Activated CD4-positive, alpha-beta memory T cell treated with anti-CD3 and anti-CD28 coated beads, Interleukin-2, amount 10 ng/mL, durations not matched to agents 7 days and 5 days (primary cell): ENCODE data around the gene ZC3H18. TPM values are rescaled to one million over a fixed set of nuclear protein-coding genes. Genes with fewer than 3 reads are reported as not detected.

Source experiments
- CTCF ChIA-PET: fragments of 350-600 bp; sonication (Branson Sonifier 250); formaldehyde crosslinking; loops from one replicate; lab custom pipeline; 2021; ENCODE audit warnings: antibody characterized with exemption, inconsistent platforms; lab: Charles Lee
- POLR2A ChIA-PET: fragments of 350-600 bp; sonication (Branson Sonifier 250); formaldehyde crosslinking; loops from one replicate; lab custom pipeline; 2021; ENCODE audit warnings: antibody characterized with exemption; lab: Charles Lee
- DNase-seq: peaks from one replicate; pipeline ENCODE4 v3.0.0-alpha.2; 2020
- H3K27ac Mint-ChIP-seq: one replicate; pipeline ENCODE4 v1.8.0; 2021; ENCODE audit warnings: mild to moderate bottlenecking, mixed read lengths
- H3K27me3 Mint-ChIP-seq: one replicate; pipeline ENCODE4 v1.8.0; 2021; ENCODE audit warnings: mixed read lengths
- H3K36me3 Mint-ChIP-seq: one replicate; pipeline ENCODE4 v1.8.0; 2021; ENCODE audit warnings: low read depth, mixed read lengths
- H3K4me1 Mint-ChIP-seq: one replicate; pipeline ENCODE4 v1.8.0; 2021; ENCODE audit warnings: mixed read lengths
- H3K4me3 Mint-ChIP-seq: one replicate; pipeline ENCODE4 v1.8.0; 2021; ENCODE audit warnings: mild to moderate bottlenecking, mixed read lengths
- H3K9me3 Mint-ChIP-seq: one replicate; pipeline ENCODE4 v1.8.0; 2021; ENCODE audit warnings: mixed read lengths
- total RNA-seq, 2 experiments: library from RNA; stranded (reverse); gene quantifications; one replicate each; pipeline ENCODE4 v1.2.3, GENCODE V29; 2021

ZC3H18 gene
- total RNA-seq, 2 experiments from 2014 or later: 75.9 to 78.6 TPM

DNA sequence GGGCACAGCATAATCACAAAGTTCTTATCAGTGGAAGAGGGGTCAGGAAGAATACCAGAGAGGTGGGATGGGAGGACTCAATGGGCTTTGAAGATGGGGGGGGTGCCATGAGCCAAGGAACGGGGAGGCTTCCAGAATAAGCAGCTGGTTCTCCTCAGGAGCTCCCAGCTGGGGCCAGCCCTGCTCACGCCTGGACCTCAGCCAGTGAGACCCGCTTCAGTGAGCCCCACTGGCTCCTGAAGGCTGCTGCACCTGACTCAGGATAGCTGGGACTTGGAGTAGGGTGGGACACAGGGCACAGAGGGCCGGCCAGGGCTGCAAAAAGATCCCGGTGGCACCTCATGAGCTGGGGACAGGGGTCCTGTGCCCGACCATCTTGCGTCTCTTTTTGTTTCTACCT lies 24.4 kb upstream of the ZC3H18 start:
- Mint-ChIP-seq H3K4me3 (no peak overlapping the region), H3K36me3 (peaks cover 7% of the 10 kb centered on the region)

GRCh38 chr16:88548131-88548874 lies 21.9 kb upstream of the ZC3H18 start:
- ChIA-PET CTCF (interaction anchor here (1.0 kb wide), 1 partner anchor 9 kb away, joined by 3 read pairs; no protein-coding TSS in a partner anchor), POLR2A (no interaction called here)
- Mint-ChIP-seq H3K9me3 (peaks cover 5% of the 10 kb centered on the region), H3K27ac (no peak overlapping the region), H3K27me3 (no peaks in the 10 kb centered on the region), H3K4me3 (no peak overlapping the region), H3K4me1 (peaks cover 18% of the 10 kb centered on the region), H3K36me3 (peaks cover 5% of the 10 kb centered on the region)
- no peak for DNase-seq

More for the DNA sequence above, 24.4 kb upstream of the ZC3H18 start:
- CTCF ChIA-PET: interaction anchor here (1.1 kb wide), 1 partner anchor 10 kb away, joined by 3 read pairs; no protein-coding TSS in a partner anchor
- H3K9me3 Mint-ChIP-seq: peaks cover 9% of the 10 kb centered on the region
- H3K4me1 Mint-ChIP-seq: peaks cover 16% of the 10 kb centered on the region
- POLR2A ChIA-PET: interaction anchor here (0.6 kb wide), 1 partner anchor 96 kb away, joined by 4 read pairs; no protein-coding TSS in a partner anchor
- no peak for DNase-seq
- H3K27ac Mint-ChIP-seq: no peak overlapping the region
- no peaks in the 10 kb centered on the region for H3K27me3 Mint-ChIP-seq

DNA sequence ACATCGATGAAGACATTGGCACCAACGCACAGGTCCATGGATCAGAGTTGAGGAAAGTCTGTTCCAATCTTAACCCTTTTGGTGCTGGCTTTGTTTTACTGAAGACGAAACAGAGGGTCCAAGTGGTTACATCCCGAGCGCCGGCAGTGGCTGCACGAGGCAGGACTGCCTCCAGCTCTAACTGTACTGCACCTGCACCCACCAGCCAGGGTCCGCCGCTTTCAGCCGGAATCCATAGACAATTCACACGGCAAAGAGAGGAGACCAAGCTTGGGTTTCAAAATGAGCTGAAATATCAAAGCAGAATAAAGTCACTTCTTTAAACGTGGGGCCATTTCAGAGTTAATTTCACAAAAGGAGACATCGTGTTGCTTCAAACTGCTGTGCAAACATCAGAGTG lies 21.2 kb upstream of the ZC3H18 start:
- no peaks in the 10 kb centered on the region for H3K36me3 Mint-ChIP-seq
- H3K27ac Mint-ChIP-seq: no peak overlapping the region
- ChIA-PET POLR2A (interaction anchor here (1.1 kb wide), 1 partner anchor 21 kb away, joined by 5 read pairs; the partner anchor contains the start of gene ZC3H18), CTCF (interaction anchor here (1.0 kb wide), 1 partner anchor 9 kb away, joined by 3 read pairs; no protein-coding TSS in a partner anchor)
- no peaks in the 10 kb centered on the region for H3K9me3 Mint-ChIP-seq
- H3K4me1 Mint-ChIP-seq: peaks cover 18% of the 10 kb centered on the region
- no peak overlapping the region for H3K4me3 Mint-ChIP-seq
- DNase-seq: no peak
- H3K27me3 Mint-ChIP-seq: no peaks in the 10 kb centered on the region

DNA sequence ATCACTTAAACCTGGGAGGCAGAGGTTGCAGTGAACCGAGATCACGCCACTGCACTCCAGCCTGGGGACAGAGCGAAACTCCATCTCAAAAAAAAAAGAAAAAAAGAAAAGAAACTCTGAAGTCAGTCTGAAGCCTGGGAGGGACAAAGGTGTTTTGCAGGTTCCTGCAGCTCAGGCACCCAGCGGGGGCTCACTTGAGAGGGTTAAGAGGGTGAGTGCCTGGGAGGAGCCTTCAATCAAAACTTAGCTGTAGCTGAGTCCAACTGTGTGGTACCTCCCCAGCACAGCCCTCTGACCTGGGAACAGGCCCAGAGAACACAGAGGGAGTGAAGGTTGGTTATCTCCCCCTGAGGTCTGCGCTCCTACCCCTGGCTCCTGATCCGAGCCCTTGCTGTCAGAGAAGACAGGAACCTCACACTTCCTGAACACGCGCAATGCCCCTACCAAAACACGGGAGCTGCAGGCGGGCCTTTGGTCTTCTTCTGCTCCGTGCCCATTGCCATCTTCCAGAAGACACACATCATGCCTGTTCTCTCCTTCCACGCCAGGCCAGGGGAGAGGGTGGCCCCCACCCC lies 20.4 kb upstream of the ZC3H18 start:
- H3K27ac Mint-ChIP-seq: peak overlapping the region; percentile 32
- H3K4me3 Mint-ChIP-seq: no peak overlapping the region
- H3K9me3 Mint-ChIP-seq: no peaks in the 10 kb centered on the region
- H3K4me1 Mint-ChIP-seq: peaks cover 18% of the 10 kb centered on the region
- no peaks in the 10 kb centered on the region for H3K27me3 Mint-ChIP-seq
- POLR2A ChIA-PET: interaction anchor here (1.1 kb wide), 1 partner anchor 20 kb away, joined by 5 read pairs; the partner anchor contains the start of gene ZC3H18
- no peaks in the 10 kb centered on the region for H3K36me3 Mint-ChIP-seq
- CTCF ChIA-PET: interaction anchor here (1.0 kb wide), 1 partner anchor 8 kb away, joined by 3 read pairs; no protein-coding TSS in a partner anchor
- no peak for DNase-seq

GRCh38 chr16:88550246-88550661 lies 19.9 kb upstream of the ZC3H18 start:
- Mint-ChIP-seq H3K36me3 (no peaks in the 10 kb centered on the region), H3K27me3 (no peaks in the 10 kb centered on the region), H3K4me1 (peaks cover 18% of the 10 kb centered on the region), H3K9me3 (no peaks in the 10 kb centered on the region), H3K27ac (peak overlapping the region; percentile 32), H3K4me3 (no peak overlapping the region)
- ChIA-PET CTCF (no interaction called here), POLR2A (interaction anchor here (1.1 kb wide), 1 partner anchor 20 kb away, joined by 5 read pairs; the partner anchor contains the start of gene ZC3H18)
- peak; percentile 53 for DNase-seq

- Mint-ChIP-seq H3K27ac (no peak overlapping the region), H3K4me3 (no peak overlapping the region), H3K27me3 (no peaks in the 10 kb centered on the region), H3K9me3 (peaks cover 7% of the 10 kb centered on the region), H3K36me3 (peaks cover 3% of the 10 kb centered on the region), H3K4me1 (peaks cover 18% of the 10 kb centered on the region)
- ChIA-PET CTCF (no interaction called here), POLR2A (no interaction called here)
- DNase-seq: no peak
Measured at GRCh38 chr16:88552166-88552565, 18.0 kb upstream of the ZC3H18 start.

GRCh38 chr16:88552815-88553214 lies 17.4 kb upstream of the ZC3H18 start:
- Mint-ChIP-seq H3K27ac (no peak overlapping the region), H3K27me3 (no peaks in the 10 kb centered on the region), H3K36me3 (peaks cover 3% of the 10 kb centered on the region), H3K4me1 (peaks cover 18% of the 10 kb centered on the region), H3K4me3 (no peak overlapping the region), H3K9me3 (peaks cover 9% of the 10 kb centered on the region)
- CTCF ChIA-PET: no interaction called here
- no peak for DNase-seq
- POLR2A ChIA-PET: interaction anchor here (0.8 kb wide), 1 partner anchor 10 kb away, joined by 3 read pairs; no protein-coding TSS in a partner anchor

GRCh38 chr16:88553739-88554138 lies 16.5 kb upstream of the ZC3H18 start:
- H3K4me3 Mint-ChIP-seq: no peak overlapping the region
- H3K36me3 Mint-ChIP-seq: peaks cover 3% of the 10 kb centered on the region
- DNase-seq: no peak
- no peak overlapping the region for H3K27ac Mint-ChIP-seq
- ChIA-PET CTCF (no interaction called here), POLR2A (no interaction called here)
- H3K9me3 Mint-ChIP-seq: peaks cover 9% of the 10 kb centered on the region
- H3K27me3 Mint-ChIP-seq: peaks cover under 1% of the 10 kb centered on the region
- H3K4me1 Mint-ChIP-seq: peaks cover 14% of the 10 kb centered on the region

GRCh38 chr16:88554711-88555264 lies 15.4 kb upstream of the ZC3H18 start:
- H3K27me3 Mint-ChIP-seq: peaks cover 2% of the 10 kb centered on the region
- H3K4me3 Mint-ChIP-seq: no peak overlapping the region
- no peak for DNase-seq
- ChIA-PET POLR2A (no interaction called here), CTCF (no interaction called here)
- H3K9me3 Mint-ChIP-seq: peaks cover 9% of the 10 kb centered on the region
- H3K4me1 Mint-ChIP-seq: peaks cover 11% of the 10 kb centered on the region
- H3K27ac Mint-ChIP-seq: no peak overlapping the region
- peaks cover 3% of the 10 kb centered on the region for H3K36me3 Mint-ChIP-seq

DNA sequence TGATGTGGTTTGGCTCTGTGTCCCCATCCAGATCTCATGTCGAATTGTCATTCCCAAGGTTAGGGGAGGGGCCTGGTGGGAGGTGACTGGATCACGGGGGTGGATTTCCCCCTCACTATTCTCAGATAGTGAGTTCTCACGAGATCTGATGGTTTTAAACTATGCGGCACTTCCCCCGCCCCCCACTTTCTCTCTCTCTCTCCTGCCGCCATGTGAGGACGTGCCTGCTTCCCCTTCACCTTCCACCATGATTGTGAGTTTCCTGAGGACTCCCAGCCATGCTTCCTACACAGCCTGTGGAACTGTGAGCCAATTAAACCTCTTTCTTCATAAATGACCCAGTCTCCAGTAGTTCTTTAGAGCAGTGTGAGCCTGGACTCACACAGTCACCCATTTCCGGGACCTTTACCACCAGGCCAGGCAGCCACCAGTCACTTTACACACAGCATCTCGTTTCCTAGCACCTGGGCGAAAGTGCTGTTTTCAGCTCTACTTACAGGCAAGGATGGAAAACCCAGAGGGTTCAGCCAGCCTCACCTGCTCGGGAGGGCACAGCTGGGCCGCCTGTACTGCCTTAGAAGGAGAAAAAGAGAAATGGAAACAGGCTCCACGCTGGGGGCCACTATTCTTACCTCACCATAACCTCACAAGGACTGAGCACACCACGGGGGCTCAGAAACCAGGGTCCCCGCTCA lies 13.8 kb upstream of the ZC3H18 start:
- Mint-ChIP-seq H3K36me3 (peaks cover 3% of the 10 kb centered on the region), H3K4me3 (no peak overlapping the region), H3K27ac (no peak overlapping the region), H3K9me3 (peaks cover 9% of the 10 kb centered on the region), H3K27me3 (peaks cover 2% of the 10 kb centered on the region), H3K4me1 (no peaks in the 10 kb centered on the region)
- no peak for DNase-seq
- POLR2A ChIA-PET: no interaction called here
- CTCF ChIA-PET: interaction anchor here (1.1 kb wide), 1 partner anchor 52 kb away, joined by 3 read pairs; no protein-coding TSS in a partner anchor

- CTCF ChIA-PET: interaction anchor here (0.7 to 1.3 kb wide), 3 partner anchors 12 to 276 kb away, joined by 3 to 4 read pairs (median 3); partner anchors contain the start of gene ZC3H18
- POLR2A ChIA-PET: no interaction called here
- Mint-ChIP-seq H3K4me3 (no peak overlapping the region), H3K9me3 (peaks cover 9% of the 10 kb centered on the region), H3K36me3 (peaks cover 3% of the 10 kb centered on the region), H3K27ac (no peak overlapping the region), H3K4me1 (peaks cover 2% of the 10 kb centered on the region), H3K27me3 (peaks cover 5% of the 10 kb centered on the region)
- DNase-seq: no peak
Measured at GRCh38 chr16:88558457-88559442, 11.5 kb upstream of the ZC3H18 start.
